RWPE1 (cell line): ENCODE measurements around the gene TRABD.

Experiments
- CTCF ChIA-PET: fragments of 350-600 bp; sonication (Branson Sonifier 250); formaldehyde crosslinking; extraction: SDS; loops from one replicate; lab custom pipeline; 2021; lab: Yijun Ruan, JAX
- POLR2A ChIA-PET: fragments of 400-600 bp; formaldehyde crosslinking; extraction: SDS; loops from one replicate; lab custom pipeline; 2020; ENCODE audit warnings: antibody characterized with exemption; ENCODE audit not compliant: low non-redundant PET; lab: Yijun Ruan, JAX
- DNase-seq: peaks from one replicate; pipeline ENCODE4 v3.0.0; 2012; ENCODE audit warnings: low spot score
- H3K27ac ChIP-seq: fragments of 450-650 bp; 2 replicates; pipeline ENCODE4 v1.5.1; 2017
- TF ChIP-seq, protein P1 (sequence below): fragments of 450-650 bp; conservative IDR thresholded peaks from 2 replicates; pipeline ENCODE4 v1.5.1; 2017; ENCODE audit warnings: low read depth, mild to moderate bottlenecking

TRABD gene

GRCh38 chr22:50177537-50178470 lies 7.9 kb upstream of the TRABD start:
- TF ChIP-seq, protein P1, sequence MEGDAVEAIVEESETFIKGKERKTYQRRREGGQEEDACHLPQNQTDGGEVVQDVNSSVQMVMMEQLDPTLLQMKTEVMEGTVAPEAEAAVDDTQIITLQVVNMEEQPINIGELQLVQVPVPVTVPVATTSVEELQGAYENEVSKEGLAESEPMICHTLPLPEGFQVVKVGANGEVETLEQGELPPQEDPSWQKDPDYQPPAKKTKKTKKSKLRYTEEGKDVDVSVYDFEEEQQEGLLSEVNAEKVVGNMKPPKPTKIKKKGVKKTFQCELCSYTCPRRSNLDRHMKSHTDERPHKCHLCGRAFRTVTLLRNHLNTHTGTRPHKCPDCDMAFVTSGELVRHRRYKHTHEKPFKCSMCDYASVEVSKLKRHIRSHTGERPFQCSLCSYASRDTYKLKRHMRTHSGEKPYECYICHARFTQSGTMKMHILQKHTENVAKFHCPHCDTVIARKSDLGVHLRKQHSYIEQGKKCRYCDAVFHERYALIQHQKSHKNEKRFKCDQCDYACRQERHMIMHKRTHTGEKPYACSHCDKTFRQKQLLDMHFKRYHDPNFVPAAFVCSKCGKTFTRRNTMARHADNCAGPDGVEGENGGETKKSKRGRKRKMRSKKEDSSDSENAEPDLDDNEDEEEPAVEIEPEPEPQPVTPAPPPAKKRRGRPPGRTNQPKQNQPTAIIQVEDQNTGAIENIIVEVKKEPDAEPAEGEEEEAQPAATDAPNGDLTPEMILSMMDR = no peak
- ChIA-PET POLR2A (no interaction called here), CTCF (no interaction called here)
- no peak overlapping the region for H3K27ac ChIP-seq
- no peak for DNase-seq

- no peak overlapping the region for H3K27ac ChIP-seq
- TF ChIP-seq, protein P1 = no peak
- ChIA-PET POLR2A (no interaction called here), CTCF (no interaction called here)
- DNase-seq = no peak
These were observed 7.2 kb upstream of the TRABD start for GRCh38 chr22:50178471-50178864.

- TF ChIP-seq, protein P1 = no peak
- ChIA-PET POLR2A (no interaction called here), CTCF (no interaction called here)
- no peak for DNase-seq
- H3K27ac ChIP-seq = no peak overlapping the region
These were observed 6.5 kb upstream of the TRABD start for GRCh38 chr22:50178871-50179869.

- TF ChIP-seq, protein P1 = no peak
- no peak for DNase-seq
- H3K27ac ChIP-seq = no peak overlapping the region
- CTCF ChIA-PET = no interaction called here
- POLR2A ChIA-PET = no interaction called here
These were observed 5.6 kb upstream of the TRABD start for GRCh38 chr22:50179937-50180726.

DNA sequence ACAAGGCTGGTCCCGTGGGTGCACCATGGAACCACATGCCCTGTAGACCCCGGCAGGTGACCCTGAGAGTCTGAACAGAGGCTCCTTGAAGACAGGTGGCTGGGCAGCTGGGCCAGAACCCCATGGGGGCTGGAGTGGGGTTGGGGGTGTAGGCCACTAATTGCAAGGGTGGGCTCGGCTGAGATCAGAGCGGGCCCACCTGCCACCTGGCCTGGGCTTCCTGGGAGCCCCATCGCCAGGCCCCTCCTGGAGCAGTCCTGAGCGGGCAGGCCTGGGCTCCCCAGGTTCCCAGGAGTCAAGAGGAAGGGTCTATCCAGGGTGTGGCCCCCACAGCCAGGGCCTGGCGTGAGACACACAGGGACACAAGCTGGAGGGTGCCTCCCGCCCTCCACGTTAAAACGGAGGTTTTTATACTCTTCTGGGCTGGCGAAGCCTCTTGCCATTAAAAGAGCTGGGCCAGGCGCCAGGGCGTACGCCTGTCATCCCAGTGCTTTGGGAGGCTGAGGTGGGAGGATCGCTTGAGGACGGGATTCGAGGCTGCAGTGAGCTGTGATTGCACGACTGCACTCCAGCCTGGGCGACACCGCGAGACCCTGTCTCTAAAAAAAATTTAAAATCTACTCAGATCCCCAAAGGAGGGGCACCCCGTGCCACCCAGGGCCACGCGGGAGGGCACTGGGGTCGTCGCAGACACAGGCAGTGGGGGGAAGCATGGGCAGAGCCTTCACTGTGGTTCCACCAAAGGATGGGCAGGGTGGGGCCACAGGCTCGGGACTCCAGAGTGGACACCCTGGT lies 4.8 kb upstream of the TRABD start:
- POLR2A ChIA-PET = no interaction called here
- H3K27ac ChIP-seq = no peak overlapping the region
- CTCF ChIA-PET = interaction anchor here (0.9 kb wide), 1 partner anchor 32 kb away, joined by 3 read pairs; no protein-coding TSS in a partner anchor
- TF ChIP-seq, protein P1 = no peak
- no peak for DNase-seq
